Measurements from ENCODE around the gene CCDC17.
"Not testable (repeated sequence)": the region's sequence is repeated elsewhere in the genome, so short reads cannot be mapped to it uniquely, and the experiment has no call there.

Gene CCDC17

DNA sequence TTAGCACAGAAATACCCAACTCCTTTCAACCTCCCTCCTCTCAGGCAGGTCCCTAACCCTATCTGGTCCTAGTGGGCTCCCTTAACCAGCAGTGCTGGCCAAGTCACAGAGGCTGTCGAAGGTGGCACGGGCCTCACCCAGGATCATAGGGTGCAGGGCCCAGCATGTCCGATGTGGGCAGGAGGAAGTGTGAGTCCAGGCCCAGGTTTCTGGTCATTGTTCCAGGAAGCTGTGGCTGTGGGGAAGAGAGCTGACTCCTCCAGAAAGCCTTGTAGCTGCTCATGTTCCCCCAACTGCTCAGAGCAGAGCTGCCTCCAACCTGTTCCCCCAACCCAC lies 2.4 kb downstream of the CCDC17 start:
- DNase-seq: no peak

- DNase-seq: no peak
Measured at GRCh38 chr1:45620588-45621500, 3.0 kb downstream of the CCDC17 start.

DNA sequence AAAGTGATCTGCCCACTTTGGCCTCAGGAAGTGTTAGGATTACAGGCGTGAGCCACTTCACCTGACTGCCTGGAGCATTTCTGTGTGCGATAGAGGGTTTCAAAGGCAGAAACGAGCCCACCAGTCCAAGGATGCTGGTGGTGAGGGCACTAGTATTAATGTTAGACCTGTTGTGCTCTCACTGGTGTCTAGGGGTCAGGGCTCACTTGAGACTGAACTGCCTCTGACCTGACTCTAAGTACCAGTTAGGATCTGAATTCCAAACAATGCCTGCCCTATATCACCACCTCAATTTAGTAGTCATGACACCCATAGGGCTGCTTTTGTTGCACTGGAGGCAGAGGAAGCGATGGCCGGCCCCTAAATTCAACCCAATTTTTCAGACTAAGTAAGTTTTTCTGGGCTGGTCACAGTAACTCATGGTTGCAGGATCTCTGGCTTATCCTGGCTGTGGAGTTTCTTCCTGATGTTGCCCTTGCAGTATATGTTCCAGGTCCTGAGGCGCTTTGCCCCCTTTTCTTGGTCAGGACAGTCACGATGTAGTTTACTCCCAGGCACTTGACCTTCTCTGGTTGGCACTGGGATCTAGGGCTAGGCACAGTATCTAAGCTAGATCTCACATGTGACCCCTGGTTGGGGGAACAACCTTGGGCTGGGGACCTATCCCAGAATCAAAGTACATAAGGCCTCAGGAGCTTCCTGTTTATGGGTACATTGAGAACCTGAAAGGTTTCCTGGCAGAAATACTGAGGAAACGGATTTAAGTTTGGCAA lies 4.5 kb downstream of the CCDC17 start:
- DNase-seq: no peak

DNA sequence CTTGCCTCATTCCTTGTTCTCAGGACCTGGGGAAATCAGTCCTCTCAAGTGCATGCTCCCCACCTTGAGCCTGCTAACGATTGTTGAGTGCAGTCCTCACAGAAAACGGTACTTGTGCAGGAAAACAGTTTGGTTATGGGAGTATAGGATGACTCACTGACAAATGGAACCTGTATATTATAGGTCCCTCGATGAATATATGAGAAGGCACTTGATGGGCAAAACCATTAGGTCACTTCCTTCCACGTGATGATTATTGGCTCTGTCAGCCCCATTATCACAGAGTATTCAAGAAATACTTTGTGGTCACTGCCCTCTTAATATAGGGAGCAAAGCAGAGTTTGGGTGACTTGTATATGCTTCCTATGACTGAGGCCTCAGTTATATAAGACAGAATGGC lies 6.2 kb downstream of the CCDC17 start:
- no peak for DNase-seq

- DNase-seq: no peak
Measured at GRCh38 chr1:45615885-45616284, 8.0 kb downstream of the CCDC17 start.

GRCh38 chr1:45612941-45613579 lies 10.8 kb downstream of the CCDC17 start:
- no peak for DNase-seq

DNA sequence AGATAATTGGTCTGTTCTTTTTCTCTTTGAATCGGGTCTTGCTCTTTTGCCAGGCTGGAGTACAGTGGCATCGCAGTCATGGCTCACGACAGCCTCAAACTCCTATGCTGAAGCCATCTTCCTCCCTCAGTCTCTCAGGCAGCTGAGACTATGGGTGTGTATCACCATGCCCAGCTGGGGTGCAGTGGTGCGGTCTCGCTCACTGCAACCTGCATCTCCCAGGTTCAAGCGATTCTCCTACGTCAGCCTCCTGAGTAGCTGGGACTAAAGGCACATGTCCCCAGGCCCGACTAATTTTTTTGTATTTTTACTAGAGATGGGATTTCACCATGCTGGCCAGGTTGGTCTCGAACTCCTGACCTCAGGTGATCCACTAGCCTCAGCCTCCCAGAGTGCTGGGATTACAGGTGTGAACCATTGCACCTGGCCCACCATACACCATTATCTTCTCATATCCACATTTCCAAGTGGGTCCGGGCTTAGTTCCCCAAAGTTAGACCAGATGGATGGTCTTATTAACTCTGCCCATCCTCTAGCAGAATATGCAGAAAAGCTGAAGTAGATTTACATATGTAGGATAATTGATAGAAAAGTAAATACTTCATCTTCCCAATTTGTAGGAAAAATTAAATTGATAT lies 13.1 kb downstream of the CCDC17 start:
- DNase-seq: no peak

DNA sequence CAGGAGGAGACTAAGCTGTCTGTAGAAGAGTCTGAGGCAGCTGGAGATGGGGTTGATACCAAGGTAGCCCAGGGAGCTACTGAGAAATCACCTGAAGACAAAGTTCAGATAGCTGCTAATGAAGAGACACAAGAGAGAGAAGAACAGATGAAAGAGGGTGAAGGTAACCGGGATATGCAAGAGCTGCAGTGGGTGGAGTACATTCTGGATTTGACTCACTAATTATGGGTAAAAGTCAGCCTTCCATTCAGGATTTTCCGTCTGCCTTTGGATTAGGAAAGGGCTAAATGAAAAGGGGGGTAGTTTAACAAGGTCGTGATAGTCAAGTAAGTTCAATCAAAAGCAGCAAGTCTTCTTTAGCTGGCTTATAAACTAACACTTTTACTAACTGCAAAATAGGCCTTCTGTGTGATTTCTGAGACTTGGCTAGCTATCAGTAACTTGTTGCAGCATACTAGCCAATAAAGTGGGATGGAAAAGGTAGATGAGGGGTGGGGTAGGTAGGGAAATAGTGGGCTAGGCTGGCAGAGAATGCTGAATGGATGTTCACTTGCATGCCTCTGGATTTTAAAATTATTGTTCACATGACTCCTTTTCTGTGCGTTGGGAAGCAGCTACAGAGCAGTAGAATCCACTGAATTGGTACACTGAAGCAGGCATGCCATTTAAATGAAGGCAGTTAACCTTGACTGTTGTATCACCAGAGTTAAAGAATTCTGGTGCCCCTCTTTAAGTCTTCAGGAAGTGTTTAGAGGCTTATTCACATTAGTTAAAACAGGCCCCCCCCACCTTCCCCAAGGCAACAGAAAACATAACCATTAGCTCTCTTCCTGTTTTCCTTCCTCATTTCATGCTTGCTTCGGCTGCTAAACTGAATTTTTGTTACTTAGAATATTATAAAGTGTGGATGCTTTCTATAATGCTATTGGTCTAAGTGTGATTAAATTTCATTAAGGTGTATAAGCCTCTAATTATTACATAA lies 15.4 kb downstream of the CCDC17 start:
- no peak for DNase-seq

GRCh38 chr1:45607404-45608074 lies 16.3 kb downstream of the CCDC17 start:
- no peak for DNase-seq

DNA sequence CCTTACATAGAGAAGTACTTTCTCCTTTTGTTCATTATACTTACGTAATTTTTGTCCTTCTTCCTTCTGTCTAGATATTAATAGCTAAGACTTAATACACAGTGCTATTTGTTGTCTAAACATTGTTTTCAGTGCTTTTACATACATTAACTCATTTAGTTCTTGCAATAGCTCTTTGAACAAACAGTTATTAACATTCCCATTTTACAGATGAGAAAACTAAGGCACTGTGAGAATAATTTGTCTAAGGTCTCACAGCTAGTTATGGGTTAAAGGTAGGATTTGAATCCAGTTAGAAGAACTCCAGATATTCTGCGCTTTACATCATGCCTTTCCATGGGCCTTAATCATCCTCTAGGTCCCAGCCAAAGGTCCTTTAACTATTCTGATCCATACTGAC lies 19.6 kb downstream of the CCDC17 start:
- no peak for DNase-seq

- not testable (repeated sequence) for DNase-seq
Measured at GRCh38 chr1:45596765-45597164, 27.1 kb downstream of the CCDC17 start.

GRCh38 chr1:45594412-45594811 lies 29.4 kb downstream of the CCDC17 start:
- no peak for DNase-seq

GRCh38 chr1:45589861-45590260 lies 34.0 kb downstream of the CCDC17 start:
- DNase-seq: no peak

GRCh38 chr1:45586769-45587168 lies 37.1 kb downstream of the CCDC17 start:
- DNase-seq: no peak

GRCh38 chr1:45585496-45586075 lies 38.3 kb downstream of the CCDC17 start:
- DNase-seq: no peak

GRCh38 chr1:45585110-45585426 lies 38.8 kb downstream of the CCDC17 start:
- no peak for DNase-seq

DNA sequence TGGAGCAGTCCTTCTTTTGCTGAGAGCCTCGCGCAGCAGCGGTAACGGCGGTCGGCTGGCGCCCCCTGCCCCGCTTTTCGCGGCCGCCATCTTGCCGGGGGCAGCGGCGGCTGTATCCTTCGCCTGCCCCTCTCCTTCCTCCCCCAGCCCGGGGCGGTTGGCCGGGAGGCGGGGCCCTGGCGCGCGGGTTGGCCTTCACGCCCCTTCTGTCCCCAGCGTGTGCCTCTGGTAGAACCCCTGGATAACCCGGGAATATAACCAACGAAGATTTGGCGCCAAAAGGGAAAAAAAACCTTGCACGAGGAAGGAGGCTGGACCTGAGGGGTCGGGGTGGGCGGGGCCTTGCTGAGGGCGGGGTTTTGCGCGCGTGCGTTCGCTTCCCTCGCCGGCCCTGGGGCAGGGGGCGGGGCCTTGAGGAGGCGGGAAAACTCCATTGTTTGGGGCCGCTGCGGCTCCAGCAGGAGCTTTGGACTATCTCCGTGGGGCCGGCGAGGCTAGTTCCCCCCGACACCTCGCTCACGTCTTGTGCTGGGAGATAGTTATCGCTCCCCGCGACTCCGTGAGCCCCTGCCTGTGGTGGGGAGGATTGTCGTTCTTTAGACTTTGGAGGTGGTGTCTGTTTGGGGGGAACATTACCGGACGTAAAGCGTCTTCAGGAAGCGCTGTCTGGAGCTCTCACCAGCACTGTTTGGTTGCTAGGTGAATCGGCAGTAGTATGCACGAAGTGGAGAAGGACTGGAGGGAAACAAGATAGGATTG lies 39.3 kb downstream of the CCDC17 start:
- DNase-seq: peak; percentile 86

DNA sequence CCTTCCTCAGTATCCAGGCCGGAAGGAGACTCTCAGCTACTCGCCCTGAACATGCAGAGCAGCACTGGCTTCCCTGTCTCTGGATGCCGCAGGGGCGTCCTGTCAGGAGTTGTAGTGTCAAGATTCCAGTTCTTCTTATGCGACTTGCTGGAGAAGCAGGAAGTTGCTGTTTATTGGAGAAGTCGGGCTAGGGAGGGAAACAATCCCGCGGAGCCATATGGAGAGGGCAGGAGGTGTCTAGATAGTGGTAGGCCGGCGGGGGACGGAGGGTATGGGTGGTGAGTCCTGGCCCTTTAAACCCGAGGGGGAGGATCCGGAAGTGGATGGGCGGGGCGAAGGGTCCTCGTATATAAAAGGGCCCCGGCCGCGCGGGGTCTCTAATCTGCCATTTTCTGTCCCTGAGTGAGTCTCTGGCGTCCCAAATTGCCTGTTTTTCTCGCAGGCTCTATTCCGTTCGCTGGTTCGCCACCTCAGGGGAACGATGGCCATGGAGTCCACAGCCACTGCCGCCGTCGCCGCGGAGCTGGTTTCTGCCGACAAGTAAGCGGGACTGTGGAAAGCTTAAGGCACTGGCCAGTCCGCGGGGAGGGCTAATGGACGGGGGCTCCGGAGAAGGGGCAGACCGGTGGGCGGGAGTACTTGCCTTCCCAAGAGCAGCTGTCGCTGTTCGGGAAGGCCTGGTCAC lies 40.0 kb downstream of the CCDC17 start, which contains the start of gene NASP:
Gene NASP, plus strand, starts transcription at position 376 of the 685 bp plus-strand sequence. Its CDS starts 106 bp downstream, at position 482.
- peak; percentile 90 for DNase-seq

DNA sequence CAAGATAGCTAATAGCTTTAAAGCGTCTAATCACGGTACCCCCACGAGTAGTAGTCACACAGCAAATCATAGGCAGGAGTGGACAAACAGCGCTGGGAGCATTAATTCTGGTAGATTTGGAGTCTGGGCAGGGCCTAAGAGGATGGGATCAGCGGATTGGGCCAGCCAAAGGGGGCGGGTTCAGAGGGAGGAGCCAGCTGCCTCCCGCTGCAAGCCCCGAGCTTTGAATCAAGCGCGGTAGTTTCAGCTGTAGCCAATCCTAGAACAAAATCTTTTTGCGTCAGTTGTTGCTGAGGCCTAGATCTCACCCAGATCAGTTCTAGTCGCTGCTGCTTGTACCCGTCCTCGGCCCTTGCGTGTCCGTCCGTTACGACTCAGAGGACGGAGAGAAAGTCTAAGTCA lies 40.6 kb downstream of the CCDC17 start:
- DNase-seq: peak; percentile 96
